HepG2 (cell line): Measurements from ENCODE around the gene DOK4. TPM values are rescaled to one million over a fixed set of nuclear protein-coding genes. Genes with fewer than 3 reads are reported as not detected.

Source experiments
- AGO1 ChIP-seq: fragments of 200-400 bp; formaldehyde crosslinking; IDR thresholded peaks from 2 replicates; pipeline ENCODE4 v1.6.1; 2017; ENCODE audit warnings: mild to moderate bottlenecking, low read depth, low read length, moderate library complexity; ENCODE audit not compliant: poor library complexity, severe bottlenecking
- AGO2 ChIP-seq: fragments of 200-400 bp; formaldehyde crosslinking; optimal IDR thresholded peaks from 2 replicates; pipeline ENCODE3; 2017; ENCODE audit warnings: mild to moderate bottlenecking, low read depth, low read length, moderate library complexity
- ARID2 ChIP-seq: sonication (generic); formaldehyde crosslinking; IDR thresholded peaks from 2 replicates; pipeline ENCODE4 v1.8.1; 2022; ENCODE audit warnings: mild to moderate bottlenecking, missing genetic modification reagents, borderline replicate concordance
- CTCF ChIP-seq: sonication (generic); formaldehyde crosslinking; IDR thresholded peaks from 2 replicates; pipeline ENCODE4 v1.5.0; 2020; ENCODE audit warnings: mild to moderate bottlenecking, missing genetic modification reagents, moderate library complexity
- ELK4 ChIP-seq: sonication (generic); formaldehyde crosslinking; IDR thresholded peaks from 2 replicates; pipeline ENCODE4 v1.9.0; 2021; ENCODE audit warnings: missing genetic modification reagents, borderline replicate concordance
- GLMP ChIP-seq: sonication (generic); formaldehyde crosslinking; IDR thresholded peaks from 2 replicates; pipeline ENCODE4 v1.9.0; 2021; ENCODE audit warnings: missing genetic modification reagents, mild to moderate bottlenecking, borderline replicate concordance
- GMEB2 ChIP-seq: IDR thresholded peaks from 2 replicates; pipeline ENCODE4 v1.6.1; 2016; ENCODE audit warnings: missing biosample characterization, missing genetic modification reagents, low read depth
- HNRNPH1 ChIP-seq: fragments of 200-400 bp; formaldehyde crosslinking; optimal IDR thresholded peaks from 2 replicates; pipeline ENCODE3; 2017; ENCODE audit warnings: mild to moderate bottlenecking, low read depth, low read length
- IRF1 ChIP-seq: sonication (generic); formaldehyde crosslinking; IDR thresholded peaks from 2 replicates; pipeline ENCODE4 v1.4.0; 2020; ENCODE audit warnings: low read depth, mild to moderate bottlenecking, missing genetic modification reagents
- KAT7 ChIP-seq: IDR thresholded peaks from 2 replicates; pipeline ENCODE4 v1.6.1; 2018; ENCODE audit warnings: borderline replicate concordance, missing compliant biosample characterization
- KLF13 ChIP-seq: sonication (generic); formaldehyde crosslinking; IDR thresholded peaks from 2 replicates; pipeline ENCODE4 v1.4.0; 2020; ENCODE audit warnings: mild to moderate bottlenecking, missing genetic modification reagents
- PPARG ChIP-seq: conservative IDR thresholded peaks from 2 replicates; pipeline ENCODE4 v1.6.1; 2016; ENCODE audit warnings: missing biosample characterization, missing genetic modification reagents
- REPIN1 ChIP-seq: sonication (generic); formaldehyde crosslinking; IDR thresholded peaks from 2 replicates; pipeline ENCODE4 v1.8.0; 2022; ENCODE audit warnings: missing genetic modification reagents, low read depth, mild to moderate bottlenecking, borderline replicate concordance
- SALL1 ChIP-seq: sonication (generic); formaldehyde crosslinking; IDR thresholded peaks from 2 replicates; pipeline ENCODE4 v1.8.0; 2022; ENCODE audit warnings: mild to moderate bottlenecking, missing genetic modification reagents
- SAP130 ChIP-seq: IDR thresholded peaks from 2 replicates; pipeline ENCODE4 v1.6.1; 2016; ENCODE audit warnings: low read depth
- TAF1 ChIP-seq: sonication (generic); formaldehyde crosslinking; IDR thresholded peaks from 2 replicates; pipeline ENCODE4 v1.4.0; 2020; ENCODE audit warnings: missing genetic modification reagents
- XRCC5 ChIP-seq: fragments of 200-400 bp; formaldehyde crosslinking; optimal IDR thresholded peaks from 2 replicates; pipeline ENCODE3; 2017; ENCODE audit warnings: mild to moderate bottlenecking, low read length
- ZBTB7B ChIP-seq: sonication (generic); formaldehyde crosslinking; IDR thresholded peaks from 2 replicates; pipeline ENCODE4 v1.4.0; 2020; ENCODE audit warnings: missing genetic modification reagents
- ZFP90 ChIP-seq: sonication (generic); formaldehyde crosslinking; IDR thresholded peaks from 2 replicates; pipeline ENCODE4 v1.8.0; 2022; ENCODE audit warnings: missing genetic modification reagents, mild to moderate bottlenecking, inconsistent platforms, borderline replicate concordance
- ZNF432 ChIP-seq: sonication (generic); formaldehyde crosslinking; IDR thresholded peaks from 2 replicates; pipeline ENCODE4 v1.5.0; 2020; ENCODE audit warnings: missing genetic modification reagents, mild to moderate bottlenecking, borderline replicate concordance
- ZNF772 ChIP-seq: sonication (generic); formaldehyde crosslinking; IDR thresholded peaks from 2 replicates; pipeline ENCODE4 v1.5.0; 2020; ENCODE audit warnings: mild to moderate bottlenecking, missing genetic modification reagents
- ZNF883 ChIP-seq: sonication (generic); formaldehyde crosslinking; IDR thresholded peaks from 2 replicates; pipeline ENCODE4 v1.5.1; 2020; ENCODE audit warnings: mild to moderate bottlenecking, missing genetic modification reagents; ENCODE audit errors: not compliant biosample characterization
- ZSCAN25 ChIP-seq: sonication (generic); formaldehyde crosslinking; IDR thresholded peaks from 2 replicates; pipeline ENCODE4 v1.8.0; 2022; ENCODE audit warnings: mild to moderate bottlenecking, missing genetic modification reagents
- polyA plus RNA-seq, 8 experiments: library from polyadenylated mRNA; depleted of rRNA in 3 of 8; stranded (reverse) in 7 of 8; unstranded in 1 of 8; fragments of >200 nt; fragmentation: Illumina TruSeq in 4 of 8; extraction: Trizol in 4 of 8; gene quantifications; 2 replicates each; pipeline versions ENCODE4 v1.2.1 to v1.2.3, GENCODE V29; 2011 to 2016; ENCODE audit warnings: low read depth in 4 of 8, missing spikeins in 1 of 8, mixed read lengths in 1 of 8; ENCODE audit not compliant: insufficient read depth in 1 of 8
- total RNA-seq, 5 experiments: library from RNA; depleted of rRNA; stranded (reverse); fragments of >200 nt; fragmentation: Illumina TruSeq; extraction: Trizol; gene quantifications; 2 replicates each; pipeline ENCODE4 v1.2.3, GENCODE V29; 2016; ENCODE audit warnings: low read depth in 1 of 5

The DOK4 gene
- total and polyA plus RNA-seq, 2 of the 13 experiments (the other 11 are each of a cell fraction or from before 2014, with no cell fraction given) = 52.7 to 70.0 TPM

GRCh38 chr16:57479976-57480753 is 6.1 kb downstream of the DOK4 start (continued):
- TF ChIP-seq CTCF (CRISPR knock-in tag) (peak; percentile 19; the same call in 1 of the 2 replicates), ZFP90 (CRISPR knock-in tag) (no peak), ZBTB7B (CRISPR knock-in tag) (no peak), TAF1 (peak; percentile 53; the same call in 1 of the 2 replicates), AGO2 (no peak), AGO1 (peak; percentile 72), ZNF883 (CRISPR knock-in tag) (peak; percentile 63), HNRNPH1 (no peak), ZNF432 (CRISPR knock-in tag) (no peak), KLF13 (CRISPR knock-in tag) (peak; percentile 87; the same call in 1 of the 2 replicates), ELK4 (CRISPR knock-in tag) (no peak), GMEB2 (CRISPR knock-in tag) (no peak), IRF1 (CRISPR knock-in tag) (no peak), KAT7 (CRISPR knock-in tag) (no peak), PPARG (CRISPR knock-in tag) (no peak), SAP130 (CRISPR knock-in tag) (peak; percentile 85), ARID2 (0 out of 2 replicates have a peak, but pooled peaks have one; percentile 56), ZSCAN25 (peak; percentile 6; the same call in 1 of the 2 replicates), SALL1 (CRISPR knock-in tag) (peak; percentile 75), GLMP (CRISPR knock-in tag) (no peak), REPIN1 (CRISPR knock-in tag) (peak; percentile 78; the same call in 1 of the 2 replicates), ZNF772 (CRISPR knock-in tag) (peak; percentile 75), XRCC5 (no peak)
